WI38 (cell line): ENCODE data around the gene CYYR1.

Experiments
- H3K4me3 ChIP-seq: 2 replicates; pipeline ENCODE4 v1.5.1; 2011; ENCODE audit warnings: low read depth, mild to moderate bottlenecking, control low read depth, low read length
- CTCF ChIP-seq: IDR thresholded peaks from 2 replicates; pipeline ENCODE4 v1.5.1; 2012; ENCODE audit warnings: low read depth, mild to moderate bottlenecking, control low read depth, low read length

The CYYR1 gene

GRCh38 chr21:26457817-26458216, 115.3 kb downstream of the CYYR1 start:
- H3K4me3 ChIP-seq = no peak overlapping the region
- TF ChIP-seq CTCF = no peak

GRCh38 chr21:26453267-26453666, 119.8 kb downstream of the CYYR1 start:
- TF ChIP-seq CTCF = no peak
- no peak overlapping the region for H3K4me3 ChIP-seq

- no peak overlapping the region for H3K4me3 ChIP-seq
- no peak for TF ChIP-seq CTCF
Measured at GRCh38 chr21:26451081-26451740, 121.9 kb downstream of the CYYR1 start.

- TF ChIP-seq CTCF = no peak
- H3K4me3 ChIP-seq = no peak overlapping the region
Measured at GRCh38 chr21:26449161-26449560, 123.9 kb downstream of the CYYR1 start.

- no peak for TF ChIP-seq CTCF
- H3K4me3 ChIP-seq = no peak overlapping the region
Measured at GRCh38 chr21:26448751-26449150, 124.3 kb downstream of the CYYR1 start.

- H3K4me3 ChIP-seq = no peak overlapping the region
- no peak for TF ChIP-seq CTCF
Measured at GRCh38 chr21:26447932-26448475, 125.1 kb downstream of the CYYR1 start.

- TF ChIP-seq CTCF = no peak
- H3K4me3 ChIP-seq = no peak overlapping the region
Measured at GRCh38 chr21:26445440-26445839, 127.6 kb downstream of the CYYR1 start.
